22Rv1 (cell line): ENCODE data around the gene SLCO3A1.

Experiments used
- ZFX ChIP-seq: fragments of 450-650 bp; IDR thresholded peaks from 2 replicates; pipeline ENCODE4 v1.6.1; 2017; ENCODE audit warnings: antibody characterized with exemption, borderline replicate concordance
- TF ChIP-seq, protein P1 (sequence below): fragments of 450-650 bp; IDR thresholded peaks from 2 replicates; pipeline ENCODE4 v1.5.1; 2017; ENCODE audit warnings: mild to moderate bottlenecking

GRCh38 chr15:91917686-91918360, 64.3 kb downstream of the SLCO3A1 start:
- TF ChIP-seq, protein P1, sequence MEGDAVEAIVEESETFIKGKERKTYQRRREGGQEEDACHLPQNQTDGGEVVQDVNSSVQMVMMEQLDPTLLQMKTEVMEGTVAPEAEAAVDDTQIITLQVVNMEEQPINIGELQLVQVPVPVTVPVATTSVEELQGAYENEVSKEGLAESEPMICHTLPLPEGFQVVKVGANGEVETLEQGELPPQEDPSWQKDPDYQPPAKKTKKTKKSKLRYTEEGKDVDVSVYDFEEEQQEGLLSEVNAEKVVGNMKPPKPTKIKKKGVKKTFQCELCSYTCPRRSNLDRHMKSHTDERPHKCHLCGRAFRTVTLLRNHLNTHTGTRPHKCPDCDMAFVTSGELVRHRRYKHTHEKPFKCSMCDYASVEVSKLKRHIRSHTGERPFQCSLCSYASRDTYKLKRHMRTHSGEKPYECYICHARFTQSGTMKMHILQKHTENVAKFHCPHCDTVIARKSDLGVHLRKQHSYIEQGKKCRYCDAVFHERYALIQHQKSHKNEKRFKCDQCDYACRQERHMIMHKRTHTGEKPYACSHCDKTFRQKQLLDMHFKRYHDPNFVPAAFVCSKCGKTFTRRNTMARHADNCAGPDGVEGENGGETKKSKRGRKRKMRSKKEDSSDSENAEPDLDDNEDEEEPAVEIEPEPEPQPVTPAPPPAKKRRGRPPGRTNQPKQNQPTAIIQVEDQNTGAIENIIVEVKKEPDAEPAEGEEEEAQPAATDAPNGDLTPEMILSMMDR: no peak
- no peak for TF ChIP-seq ZFX
